Mucosa of descending colon (tissue), 3 donors: Measurements from ENCODE around the gene NUBP1. TPM values are rescaled to one million over a fixed set of nuclear protein-coding genes. Genes with fewer than 3 reads are reported as not detected.

ENCODE experiments used
- ATAC-seq: fragments of 200-7000 bp; cut with Tn5 transposase; one replicate; pipeline ENCODE4 v1.9.1; 2020; ENCODE audit warnings: mild to moderate bottlenecking, moderate library complexity
- DNase-seq, 3 donors: peaks; one replicate each; pipeline ENCODE4 v3.0.0-alpha.2; 2020
- H3K36me3 ChIP-seq: fragments of 200-600 bp; one replicate; pipeline ENCODE4 v1.8.0; 2021; ENCODE audit warnings: low read depth, mild to moderate bottlenecking
- H3K4me1 ChIP-seq: fragments of 200-600 bp; one replicate; pipeline ENCODE4 v1.8.0; 2021; ENCODE audit warnings: low read depth, mild to moderate bottlenecking
- H3K4me3 ChIP-seq: fragments of 200-600 bp; one replicate; pipeline ENCODE4 v1.8.0; 2021; ENCODE audit warnings: mild to moderate bottlenecking
- H3K9me3 ChIP-seq: fragments of 200-600 bp; one replicate; pipeline ENCODE4 v1.8.0; 2021; ENCODE audit warnings: mild to moderate bottlenecking
- CTCF ChIP-seq: fragments of 200-600 bp; IDR thresholded peaks from one replicate; pipeline ENCODE4 v1.8.0; 2022; ENCODE audit warnings: antibody characterized with exemption, mild to moderate bottlenecking
- intact Hi-C, 2 donors: fragments of 100-400 bp; cut with DNase I in 1 of 2; cut with micrococcal nuclease in 1 of 2; formaldehyde crosslinking; loops; one replicate each; pipeline versions ENCODE4 v1.11.0 to v1.11.1; 2022; cut with DNase I, micrococcal nuclease
- total RNA-seq, 3 donors: library from RNA; stranded (reverse); fragmentation: NEBNext Ultra II Directional in 2 of 3; extraction: Animal tissue kit (Norgen Biotek cat#: 25700) in 2 of 3; gene quantifications; one replicate each; pipeline versions ENCODE4 v1.2.1 to v1.2.4, GENCODE V29; 2021 to 2023
- donor health status: DM: no; HTN: no; CAD: no; lungs with moderate emphysema.
- donor health status: DM: no; HTN: no; CAD: no.
- donor health status: DM: no; HTN: yes; CAD: no.

The NUBP1 gene
- total RNA-seq, 3 donors from 2014 or later: 24.1 to 34.8 (median 24.6) TPM

GRCh38 chr16:10809706-10810105, 66.1 kb downstream of the NUBP1 start:
- no peak for ATAC-seq
- DNase-seq: no peak
- Histone ChIP-seq H3K36me3 (no peaks in the 10 kb centered on the region), H3K4me1 (no peaks in the 10 kb centered on the region), H3K4me3 (no peak overlapping the region), H3K9me3 (no peaks in the 10 kb centered on the region)
- TF ChIP-seq CTCF: no peak
- intact Hi-C loops: no loop called here

- no peak for ATAC-seq
- no peak for TF ChIP-seq CTCF
- H3K4me1 ChIP-seq: no peaks in the 10 kb centered on the region
- H3K4me3 ChIP-seq: no peak overlapping the region
- no peaks in the 10 kb centered on the region for H3K36me3 ChIP-seq
- intact Hi-C loops: no loop called here
- H3K9me3 ChIP-seq: no peaks in the 10 kb centered on the region
- no peak for DNase-seq
Measured at GRCh38 chr16:10812312-10813098, 68.9 kb downstream of the NUBP1 start.

DNA sequence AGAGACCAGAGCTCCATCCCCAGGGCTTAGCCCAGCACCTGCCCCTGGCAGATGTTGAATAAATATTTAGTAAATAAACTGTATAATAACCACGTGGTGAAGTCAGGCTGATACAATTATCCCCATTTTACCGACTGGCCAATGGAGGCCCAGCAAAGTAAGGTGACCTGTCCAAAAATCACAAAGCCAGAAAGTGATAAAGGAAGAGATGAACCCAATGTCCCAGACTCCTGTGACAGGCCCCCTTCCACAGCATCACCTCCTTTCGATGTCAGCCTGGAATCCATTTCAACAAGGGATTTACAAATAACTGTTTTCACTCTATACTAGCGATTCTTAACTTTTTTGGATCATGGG, 69.4 kb downstream of the NUBP1 start:
- H3K9me3 ChIP-seq: no peaks in the 10 kb centered on the region
- H3K36me3 ChIP-seq: no peaks in the 10 kb centered on the region
- intact Hi-C loops: no loop called here
- H3K4me3 ChIP-seq: no peak overlapping the region
- TF ChIP-seq CTCF: no peak
- H3K4me1 ChIP-seq: no peaks in the 10 kb centered on the region
- ATAC-seq: no peak
- DNase-seq: no peak

DNA sequence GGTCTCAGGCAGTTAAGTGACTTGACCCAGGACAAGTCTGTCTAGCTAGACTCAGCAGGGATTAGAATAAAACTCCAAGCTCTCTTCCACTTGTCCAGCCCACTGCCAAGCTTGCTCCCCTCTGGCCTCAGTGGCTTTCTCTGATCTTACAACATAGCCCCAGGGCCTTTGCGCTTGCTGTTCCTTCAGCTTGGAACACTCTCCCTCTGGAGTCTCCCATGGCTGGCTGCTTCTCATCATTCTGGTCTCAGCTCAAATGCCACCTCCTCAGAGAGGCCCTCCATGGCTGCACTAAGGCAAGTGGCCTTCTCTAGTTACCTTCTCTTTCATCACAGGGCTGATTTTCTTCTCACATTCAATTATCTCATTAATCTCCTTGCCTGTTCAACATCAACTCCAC, 73.9 kb downstream of the NUBP1 start:
- Histone ChIP-seq H3K4me3 (no peak overlapping the region), H3K9me3 (no peaks in the 10 kb centered on the region), H3K36me3 (no peaks in the 10 kb centered on the region), H3K4me1 (no peaks in the 10 kb centered on the region)
- TF ChIP-seq CTCF: no peak
- DNase-seq: no peak
- intact Hi-C loops: no loop called here
- ATAC-seq: no peak

DNA sequence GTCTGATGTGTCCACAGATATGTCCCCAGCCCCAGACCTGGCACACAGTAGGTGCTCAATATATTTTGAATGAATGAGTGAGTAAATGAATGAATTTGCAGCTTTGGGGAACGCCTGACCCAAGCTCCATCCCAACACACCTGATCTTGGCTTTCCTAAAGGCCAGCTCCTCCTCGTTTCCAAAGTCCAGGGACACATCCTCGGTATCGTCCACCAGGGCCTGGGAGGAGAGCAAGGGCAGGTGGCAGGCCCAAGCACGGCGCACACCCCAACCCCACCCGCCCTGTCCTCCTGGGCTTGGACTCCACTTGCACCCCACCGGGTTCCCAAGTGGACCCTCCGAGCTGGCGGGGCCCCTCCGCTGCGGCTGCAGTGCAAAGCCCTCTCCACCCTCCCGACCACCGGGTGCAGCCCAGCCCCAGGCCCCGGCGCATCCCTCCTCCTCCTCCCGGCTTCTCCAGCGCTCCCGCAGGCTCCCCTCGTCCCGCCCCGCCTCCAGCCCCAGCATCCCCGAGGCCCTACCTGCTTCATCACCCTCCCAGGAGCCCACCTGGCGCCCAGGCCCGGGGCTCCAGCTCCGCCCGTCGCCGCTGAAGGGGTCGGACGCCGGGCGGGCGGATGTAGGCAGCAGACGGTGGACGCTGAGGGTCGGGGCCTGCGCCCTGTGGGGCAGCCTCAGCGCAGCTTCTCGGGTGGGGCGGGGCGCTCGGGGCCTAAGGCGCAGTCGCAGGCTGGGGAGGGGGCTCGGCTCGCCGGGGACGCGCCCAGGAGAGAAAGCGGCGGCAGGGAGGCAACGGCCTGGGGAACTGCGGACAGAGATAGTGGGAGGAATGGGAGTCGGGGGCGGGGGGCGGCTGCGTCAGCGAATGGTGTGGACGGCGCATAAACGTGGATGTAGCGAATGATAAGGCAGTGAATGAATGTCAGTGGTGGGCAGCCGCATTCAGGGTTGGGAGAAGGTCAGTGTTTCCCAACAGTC, 74.6 kb downstream of the NUBP1 start, which contains the start of gene TVP23A:
Gene TVP23A (minus strand): TSS at position 832 of the 979 bp plus-strand sequence. CDS start 301 bp downstream, at position 531.
- no peak within 1 kb of the TSS for H3K4me3 ChIP-seq
- no peak for DNase-seq
- no peaks in the 10 kb centered on the region for H3K9me3 ChIP-seq
- no peak for TF ChIP-seq CTCF
- no peak for ATAC-seq
- intact Hi-C loops: no loop called here
- no peaks in the 10 kb centered on the region for H3K4me1 ChIP-seq
- no peaks in the 10 kb centered on the region for H3K36me3 ChIP-seq

Other genes starting within 250 kb of the NUBP1 start
- 10 to 100 TPM; 73.0 to 92.9 (median 84.3) TPM for gene EMP2, start 163.2 kb upstream of the NUBP1 start, total RNA-seq
- under 1 TPM; 0.28 to 0.90 (median 0.46) TPM for gene TEKT5, start 48.9 kb upstream of the NUBP1 start, total RNA-seq
- under 1 TPM in 2 of 3 donors, not detected in 1; 0.14 to 0.60 TPM for gene TVP23A, start 75.0 kb downstream of the NUBP1 start, total RNA-seq
- gene CIITA, start 133.4 kb downstream of the NUBP1 start, total RNA-seq: 10 to 100 TPM in 1 of 3 donors, 1 to 10 TPM in 2; 5.8 to 16.0 (median 9.1) TPM
- 10 to 100 TPM; 18.0 to 44.8 (median 26.6) TPM for gene DEXI, start 198.6 kb downstream of the NUBP1 start, total RNA-seq
- 10 to 100 TPM; 30.3 to 38.1 (median 37.1) TPM for gene CLEC16A, start 200.7 kb downstream of the NUBP1 start, total RNA-seq